ENCODE results near the gene FBXO39. TPM values are rescaled to one million over a fixed set of nuclear protein-coding genes. Genes with fewer than 3 reads are reported as not detected.

The FBXO39 gene
- total RNA-seq, 1 experiment from 2014 or later = not detected

- Histone ChIP-seq H3K36me3 (ENCODE audit: control insufficient read depth, insufficient read depth, low read length) (no peaks in the 10 kb centered on the region), H3K4me3 (ENCODE audit: low read depth in 2 of 2, low read length in 2 of 2) (no peak overlapping the region), H3K27me3 (ENCODE audit: control insufficient read depth, insufficient read depth, low read length) (peaks cover 5% of the 10 kb centered on the region), H3K27ac (ENCODE audit: low read length) (no peak overlapping the region), H3K9me3 (ENCODE audit: control insufficient read depth, insufficient read depth, low read depth, low read length) (no peaks in the 10 kb centered on the region), H3K4me1 (ENCODE audit: control insufficient read depth, insufficient read depth, low read length) (no peaks in the 10 kb centered on the region)
- in situ Hi-C loops (cut with HindIII; ENCODE audit: low pct_unique_long_range_greater_than_20kb, low sequenced_read_pairs) (no loop called here), intact Hi-C loops (cut with micrococcal nuclease; ENCODE audit: unreplicated experiment) (no loop called here)
- POLR2A ChIA-PET = no interaction called here
- CTCF ChIA-PET = no interaction called here
- DNase-seq (ENCODE audit: low read depth, low spot score) (no peak), ATAC-seq (no peak)
- TF ChIP-seq POLR2AphosphoS5 (IDR thresholded peaks at IDR 0.05; ENCODE audit: low read depth, low read length) = no peak
- TF ChIP-seq CTCF (IDR thresholded peaks at IDR 0.05) = no peak
- TF ChIP-seq SIN3A (IDR thresholded peaks at IDR 0.05; ENCODE audit: borderline replicate concordance, insufficient read depth, low read depth, low read length) = no peak
- TF ChIP-seq REST (IDR thresholded peaks at IDR 0.05; ENCODE audit: insufficient read depth in 1 of 2, low read depth in 2 of 2, low read length in 1 of 2) = no peak
- no peak for TF ChIP-seq TCF7L2 (IDR thresholded peaks at IDR 0.05; ENCODE audit: low read depth, low read length)
- no TSS peak for BruUV-seq (replicated peaks)
Observed at GRCh38 chr17:6780886-6781285, 4.9 kb downstream of the FBXO39 start.

GRCh38 chr17:6782244-6782643 is 6.2 kb downstream of the FBXO39 start:
- ChIA-PET POLR2A (no interaction called here), CTCF (no interaction called here)
- no peak for DNase-seq (ENCODE audit: low read depth, low spot score)
- Histone ChIP-seq H3K27me3 (ENCODE audit: control insufficient read depth, insufficient read depth, low read length) (peaks cover 5% of the 10 kb centered on the region), H3K4me3 (ENCODE audit: low read depth in 2 of 2, low read length in 2 of 2) (no peak overlapping the region), H3K27ac (ENCODE audit: low read length) (no peak overlapping the region), H3K4me1 (ENCODE audit: control insufficient read depth, insufficient read depth, low read length) (no peaks in the 10 kb centered on the region), H3K36me3 (ENCODE audit: control insufficient read depth, insufficient read depth, low read length) (no peaks in the 10 kb centered on the region), H3K9me3 (ENCODE audit: control insufficient read depth, insufficient read depth, low read depth, low read length) (no peaks in the 10 kb centered on the region)
- ATAC-seq = no peak
- intact Hi-C loops (cut with micrococcal nuclease; ENCODE audit: unreplicated experiment) = no loop called here
- no TSS peak for BruUV-seq (replicated peaks)
- no peak for TF ChIP-seq POLR2AphosphoS5 (IDR thresholded peaks at IDR 0.05; ENCODE audit: low read depth, low read length)
- TF ChIP-seq SIN3A (IDR thresholded peaks at IDR 0.05; ENCODE audit: borderline replicate concordance, insufficient read depth, low read depth, low read length) = no peak
- no peak for TF ChIP-seq CTCF (IDR thresholded peaks at IDR 0.05)
- TF ChIP-seq TCF7L2 (IDR thresholded peaks at IDR 0.05; ENCODE audit: low read depth, low read length) = no peak
- TF ChIP-seq REST (IDR thresholded peaks at IDR 0.05; ENCODE audit: insufficient read depth in 1 of 2, low read depth in 2 of 2, low read length in 1 of 2) = no peak
- in situ Hi-C loops (cut with HindIII; ENCODE audit: low pct_unique_long_range_greater_than_20kb, low sequenced_read_pairs) = no loop called here
